ENCODE results near the gene MACROD1.

GRCh38 chr11:64100782-64101353 is 65.0 kb downstream of the MACROD1 start:
- TF ChIP-seq, protein P1, sequence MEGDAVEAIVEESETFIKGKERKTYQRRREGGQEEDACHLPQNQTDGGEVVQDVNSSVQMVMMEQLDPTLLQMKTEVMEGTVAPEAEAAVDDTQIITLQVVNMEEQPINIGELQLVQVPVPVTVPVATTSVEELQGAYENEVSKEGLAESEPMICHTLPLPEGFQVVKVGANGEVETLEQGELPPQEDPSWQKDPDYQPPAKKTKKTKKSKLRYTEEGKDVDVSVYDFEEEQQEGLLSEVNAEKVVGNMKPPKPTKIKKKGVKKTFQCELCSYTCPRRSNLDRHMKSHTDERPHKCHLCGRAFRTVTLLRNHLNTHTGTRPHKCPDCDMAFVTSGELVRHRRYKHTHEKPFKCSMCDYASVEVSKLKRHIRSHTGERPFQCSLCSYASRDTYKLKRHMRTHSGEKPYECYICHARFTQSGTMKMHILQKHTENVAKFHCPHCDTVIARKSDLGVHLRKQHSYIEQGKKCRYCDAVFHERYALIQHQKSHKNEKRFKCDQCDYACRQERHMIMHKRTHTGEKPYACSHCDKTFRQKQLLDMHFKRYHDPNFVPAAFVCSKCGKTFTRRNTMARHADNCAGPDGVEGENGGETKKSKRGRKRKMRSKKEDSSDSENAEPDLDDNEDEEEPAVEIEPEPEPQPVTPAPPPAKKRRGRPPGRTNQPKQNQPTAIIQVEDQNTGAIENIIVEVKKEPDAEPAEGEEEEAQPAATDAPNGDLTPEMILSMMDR (IDR thresholded peaks at IDR 0.05), result no peak
- TF ChIP-seq EP300 (IDR thresholded peaks at IDR 0.05) (no peak), POLR2A (IDR thresholded peaks at IDR 0.05) (no peak), POLR2AphosphoS5 (IDR thresholded peaks at IDR 0.05) (no peak)

Measured in suprapubic skin (tissue), 4 donors.